DND-41 (cell line): ENCODE measurements around the gene COL2A1.

Experiments
- EZH2 ChIP-seq: IDR thresholded peaks from 3 replicates; pipeline ENCODE4 v1.6.1; 2012; ENCODE audit warnings: borderline replicate concordance, low read depth, mild to moderate bottlenecking, moderate library complexity, low read length, inconsistent platforms; ENCODE audit not compliant: severe bottlenecking
- TF ChIP-seq, protein P1 (sequence below): IDR thresholded peaks from 2 replicates; pipeline ENCODE4 v1.5.1; 2012; ENCODE audit warnings: borderline replicate concordance, low read length, moderate library complexity, mild to moderate bottlenecking; ENCODE audit not compliant: poor library complexity, severe bottlenecking; ENCODE audit errors: extremely low read depth

DNA sequence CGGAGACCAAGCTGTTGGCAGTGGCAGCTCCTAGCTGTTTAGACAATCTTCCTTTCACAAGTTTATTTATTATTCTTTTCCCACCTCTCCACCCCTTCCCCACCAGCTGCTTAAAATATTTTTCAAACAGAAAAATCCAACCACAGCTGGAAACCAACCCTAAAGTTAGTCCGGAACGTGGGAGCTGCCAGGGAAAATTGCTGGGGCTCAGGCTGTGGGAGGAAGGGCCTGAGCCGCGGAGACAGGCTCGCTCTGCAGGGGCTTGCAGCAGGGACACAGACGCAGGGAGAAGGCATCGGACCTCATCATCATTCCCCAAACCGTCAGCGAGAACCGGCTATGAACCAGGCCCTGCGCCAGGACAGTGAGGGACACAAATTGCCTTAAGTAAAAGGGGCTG lies 56.9 kb downstream of the COL2A1 start:
- no peak for TF ChIP-seq EZH2
- TF ChIP-seq, protein P1, sequence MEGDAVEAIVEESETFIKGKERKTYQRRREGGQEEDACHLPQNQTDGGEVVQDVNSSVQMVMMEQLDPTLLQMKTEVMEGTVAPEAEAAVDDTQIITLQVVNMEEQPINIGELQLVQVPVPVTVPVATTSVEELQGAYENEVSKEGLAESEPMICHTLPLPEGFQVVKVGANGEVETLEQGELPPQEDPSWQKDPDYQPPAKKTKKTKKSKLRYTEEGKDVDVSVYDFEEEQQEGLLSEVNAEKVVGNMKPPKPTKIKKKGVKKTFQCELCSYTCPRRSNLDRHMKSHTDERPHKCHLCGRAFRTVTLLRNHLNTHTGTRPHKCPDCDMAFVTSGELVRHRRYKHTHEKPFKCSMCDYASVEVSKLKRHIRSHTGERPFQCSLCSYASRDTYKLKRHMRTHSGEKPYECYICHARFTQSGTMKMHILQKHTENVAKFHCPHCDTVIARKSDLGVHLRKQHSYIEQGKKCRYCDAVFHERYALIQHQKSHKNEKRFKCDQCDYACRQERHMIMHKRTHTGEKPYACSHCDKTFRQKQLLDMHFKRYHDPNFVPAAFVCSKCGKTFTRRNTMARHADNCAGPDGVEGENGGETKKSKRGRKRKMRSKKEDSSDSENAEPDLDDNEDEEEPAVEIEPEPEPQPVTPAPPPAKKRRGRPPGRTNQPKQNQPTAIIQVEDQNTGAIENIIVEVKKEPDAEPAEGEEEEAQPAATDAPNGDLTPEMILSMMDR = no peak
